HG02798 (cell line): Measurements from ENCODE around the gene TMEM132A.

Experiments
- ATAC-seq: cut with Tn5 transposase; IDR thresholded peaks from one replicate; pipeline ENCODE4 v1.9.1; 2021; ENCODE audit warnings: mild to moderate bottlenecking; ENCODE audit not compliant: unreplicated experiment, poor library complexity

The TMEM132A gene, protein sequence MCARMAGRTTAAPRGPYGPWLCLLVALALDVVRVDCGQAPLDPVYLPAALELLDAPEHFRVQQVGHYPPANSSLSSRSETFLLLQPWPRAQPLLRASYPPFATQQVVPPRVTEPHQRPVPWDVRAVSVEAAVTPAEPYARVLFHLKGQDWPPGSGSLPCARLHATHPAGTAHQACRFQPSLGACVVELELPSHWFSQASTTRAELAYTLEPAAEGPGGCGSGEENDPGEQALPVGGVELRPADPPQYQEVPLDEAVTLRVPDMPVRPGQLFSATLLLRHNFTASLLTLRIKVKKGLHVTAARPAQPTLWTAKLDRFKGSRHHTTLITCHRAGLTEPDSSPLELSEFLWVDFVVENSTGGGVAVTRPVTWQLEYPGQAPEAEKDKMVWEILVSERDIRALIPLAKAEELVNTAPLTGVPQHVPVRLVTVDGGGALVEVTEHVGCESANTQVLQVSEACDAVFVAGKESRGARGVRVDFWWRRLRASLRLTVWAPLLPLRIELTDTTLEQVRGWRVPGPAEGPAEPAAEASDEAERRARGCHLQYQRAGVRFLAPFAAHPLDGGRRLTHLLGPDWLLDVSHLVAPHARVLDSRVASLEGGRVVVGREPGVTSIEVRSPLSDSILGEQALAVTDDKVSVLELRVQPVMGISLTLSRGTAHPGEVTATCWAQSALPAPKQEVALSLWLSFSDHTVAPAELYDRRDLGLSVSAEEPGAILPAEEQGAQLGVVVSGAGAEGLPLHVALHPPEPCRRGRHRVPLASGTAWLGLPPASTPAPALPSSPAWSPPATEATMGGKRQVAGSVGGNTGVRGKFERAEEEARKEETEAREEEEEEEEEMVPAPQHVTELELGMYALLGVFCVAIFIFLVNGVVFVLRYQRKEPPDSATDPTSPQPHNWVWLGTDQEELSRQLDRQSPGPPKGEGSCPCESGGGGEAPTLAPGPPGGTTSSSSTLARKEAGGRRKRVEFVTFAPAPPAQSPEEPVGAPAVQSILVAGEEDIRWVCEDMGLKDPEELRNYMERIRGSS

DNA sequence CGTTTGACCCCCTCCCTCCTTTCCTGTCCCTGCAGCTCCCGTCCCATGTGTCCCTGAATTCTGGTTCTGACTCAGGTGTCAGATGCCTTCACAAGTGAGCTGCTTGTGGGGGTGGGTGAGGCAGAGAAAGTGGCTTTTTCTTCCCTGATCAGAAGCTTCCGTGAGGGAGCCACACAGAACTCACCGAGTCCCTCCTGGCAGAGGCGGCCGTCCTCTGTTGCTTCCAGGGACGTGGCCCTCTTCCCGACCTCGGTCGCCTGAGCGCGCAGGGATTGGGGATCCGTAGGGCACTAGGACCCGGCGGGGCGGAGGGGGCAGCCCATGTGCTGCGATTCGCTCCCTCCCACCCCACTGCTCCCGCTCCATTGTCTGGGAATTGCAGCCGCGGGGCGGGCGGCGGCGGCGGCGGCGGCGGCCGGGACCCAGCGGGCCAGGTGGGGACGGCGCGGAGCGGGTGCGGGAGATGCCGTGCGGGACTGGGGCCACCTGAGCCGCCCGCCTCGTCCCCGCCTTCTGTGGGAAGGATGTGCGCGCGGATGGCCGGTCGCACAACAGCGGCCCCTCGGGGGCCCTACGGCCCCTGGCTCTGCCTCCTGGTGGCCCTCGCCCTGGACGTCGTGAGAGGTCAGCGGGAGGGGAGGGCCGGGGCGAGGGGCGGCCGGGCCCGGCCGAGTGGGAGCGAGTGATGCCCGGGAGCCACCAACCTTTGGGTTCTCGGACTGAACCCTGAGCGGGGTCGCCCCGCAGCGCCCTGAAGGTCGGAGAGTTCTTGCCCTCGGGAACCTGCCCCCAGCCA, at the start of gene TMEM132A:
Gene TMEM132A, plus strand, starts transcription at position 351 of the 796 bp plus-strand sequence. Its CDS starts 174 bp downstream, at position 525.
- ATAC-seq = no peak

DNA sequence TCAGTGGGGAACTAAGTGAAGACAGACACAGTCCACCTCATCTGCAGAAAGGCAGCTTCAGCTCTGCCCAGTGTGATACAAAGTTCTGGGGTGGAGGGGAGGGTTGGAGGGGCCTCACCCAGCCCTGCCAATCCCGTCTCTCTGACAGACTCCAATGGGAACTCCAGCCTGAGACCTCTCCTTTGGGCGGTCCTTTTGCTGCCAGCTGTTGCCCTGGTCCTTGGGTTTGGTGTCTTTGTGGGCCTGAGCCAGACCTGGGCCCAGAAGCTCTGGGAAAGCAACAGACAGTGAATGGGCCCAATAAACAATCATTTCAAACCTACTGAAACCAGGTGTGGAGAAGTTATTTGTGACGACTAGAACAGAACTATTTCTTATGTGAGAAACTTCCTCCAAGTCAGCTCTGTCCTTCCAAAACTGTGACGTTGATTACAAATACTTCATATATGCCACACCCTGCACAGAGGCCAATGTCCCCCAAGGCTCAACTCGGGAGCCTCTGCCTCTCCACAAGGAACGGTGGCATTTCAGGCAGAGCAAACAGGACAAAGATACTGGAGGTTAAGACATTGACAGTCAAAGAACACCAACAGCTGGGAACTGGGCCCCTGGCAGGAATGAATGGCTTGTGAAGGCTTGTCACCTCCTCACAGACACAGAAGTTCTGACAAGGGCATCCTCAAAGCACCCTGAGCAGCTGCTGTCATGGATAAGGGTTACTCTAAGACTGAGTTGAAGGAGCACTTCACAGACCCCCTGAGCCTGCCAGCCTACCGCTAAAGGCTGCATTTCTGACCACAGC, 48.7 kb upstream of the TMEM132A start:
- no peak for ATAC-seq

DNA sequence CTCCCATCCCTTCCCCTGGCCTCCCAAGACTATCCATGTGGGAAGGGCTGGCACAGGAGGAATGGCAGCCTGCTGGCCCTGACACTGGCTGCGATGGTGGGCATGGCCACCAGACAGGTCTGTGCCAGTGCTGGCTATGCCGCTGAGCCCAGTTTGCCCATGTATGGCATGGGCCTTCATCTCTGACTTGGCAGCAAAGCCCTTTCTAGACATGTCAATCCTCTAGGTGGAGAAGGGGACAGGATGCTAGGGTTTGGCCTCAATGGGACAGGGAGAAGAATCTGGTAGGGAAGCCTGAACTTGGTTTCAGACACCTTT, 48.1 kb upstream of the TMEM132A start:
- ATAC-seq = no peak

DNA sequence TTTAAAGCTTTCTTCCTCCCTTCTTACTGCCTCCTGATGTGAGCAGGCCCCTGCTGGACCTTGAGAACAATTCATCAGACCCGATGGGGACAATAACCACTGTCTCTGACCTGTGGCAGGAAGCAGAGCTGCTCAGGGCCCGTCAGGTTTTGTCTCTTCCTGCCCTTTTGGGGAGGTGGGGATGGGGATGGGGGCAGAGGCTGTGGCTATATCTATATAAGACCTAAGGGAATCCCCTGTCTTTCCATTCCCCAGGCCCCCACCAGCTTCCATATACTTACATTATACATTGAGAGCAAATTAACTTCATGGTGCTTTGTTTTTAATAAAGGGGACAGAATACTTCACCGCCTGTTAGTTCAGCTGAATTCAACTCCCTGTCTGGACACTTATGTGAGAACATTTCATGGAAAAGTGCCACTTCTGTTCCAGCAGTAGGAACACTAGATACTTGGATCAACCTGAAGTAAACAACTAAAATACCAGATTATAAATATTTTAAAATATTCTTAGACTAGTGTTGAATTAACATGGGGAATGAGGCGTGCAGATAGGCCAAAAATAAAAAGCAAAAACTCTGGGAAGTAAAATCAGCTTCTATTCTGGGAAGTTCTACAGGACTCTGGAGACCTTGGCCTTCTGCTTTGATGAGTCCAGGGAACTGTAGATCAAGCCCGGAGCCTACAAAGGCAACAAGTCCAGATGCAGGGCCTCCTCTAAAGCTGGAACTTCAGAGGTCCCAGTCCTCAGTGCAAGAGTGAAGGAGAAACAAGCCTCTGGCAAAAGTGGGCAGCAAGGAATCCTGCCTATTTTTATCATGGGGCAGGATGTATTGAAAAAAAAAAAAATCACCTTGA, 45.8 kb upstream of the TMEM132A start:
- no peak for ATAC-seq

DNA sequence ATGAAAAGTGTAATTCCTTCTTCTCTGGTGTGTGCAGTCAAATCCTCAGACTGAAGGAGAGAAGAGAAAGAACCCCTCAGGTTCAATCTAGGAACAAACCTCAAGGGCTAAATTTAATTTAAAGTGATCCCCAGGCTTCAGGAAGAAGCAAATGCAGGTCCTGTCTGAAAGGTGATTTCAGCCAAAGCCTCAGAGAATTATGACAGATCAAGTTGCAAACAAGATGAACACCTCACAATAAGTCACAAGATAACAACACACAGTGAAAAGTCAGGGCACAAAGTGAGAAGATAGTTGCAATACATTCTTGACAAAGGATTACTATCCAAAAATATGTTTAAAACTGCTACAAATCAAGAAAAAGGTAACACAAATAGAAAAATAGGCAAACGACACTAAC, 45.2 kb upstream of the TMEM132A start:
- ATAC-seq = no peak

DNA sequence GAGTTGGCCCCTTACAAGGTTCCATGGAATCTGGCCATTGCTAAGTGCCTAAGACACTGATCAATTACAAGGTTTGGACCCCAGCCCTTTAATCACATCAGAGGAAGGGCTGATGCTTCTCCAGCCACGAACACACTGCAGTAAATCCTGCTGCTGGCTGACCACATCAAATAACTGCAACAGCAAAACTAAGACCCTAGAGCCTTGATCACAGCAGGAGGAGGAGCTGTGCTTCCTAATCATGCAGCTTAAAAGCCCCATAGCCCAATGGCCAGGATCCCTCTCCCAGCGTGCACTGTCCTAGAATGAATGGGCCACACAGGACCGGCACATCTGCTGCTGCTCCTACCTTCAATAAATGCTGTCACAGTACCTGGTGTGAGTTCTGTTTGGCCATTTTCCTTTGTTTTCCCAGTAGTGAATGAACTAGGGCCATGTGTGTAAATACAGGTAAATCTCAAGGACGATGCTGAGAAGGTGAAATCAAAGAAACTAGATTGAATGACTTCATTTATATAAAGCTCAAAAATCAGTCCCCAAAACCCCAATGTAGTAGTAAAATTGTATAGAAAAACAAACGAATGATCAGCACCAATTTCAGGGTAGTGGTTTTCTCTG, 44.2 kb upstream of the TMEM132A start:
- no peak for ATAC-seq

DNA sequence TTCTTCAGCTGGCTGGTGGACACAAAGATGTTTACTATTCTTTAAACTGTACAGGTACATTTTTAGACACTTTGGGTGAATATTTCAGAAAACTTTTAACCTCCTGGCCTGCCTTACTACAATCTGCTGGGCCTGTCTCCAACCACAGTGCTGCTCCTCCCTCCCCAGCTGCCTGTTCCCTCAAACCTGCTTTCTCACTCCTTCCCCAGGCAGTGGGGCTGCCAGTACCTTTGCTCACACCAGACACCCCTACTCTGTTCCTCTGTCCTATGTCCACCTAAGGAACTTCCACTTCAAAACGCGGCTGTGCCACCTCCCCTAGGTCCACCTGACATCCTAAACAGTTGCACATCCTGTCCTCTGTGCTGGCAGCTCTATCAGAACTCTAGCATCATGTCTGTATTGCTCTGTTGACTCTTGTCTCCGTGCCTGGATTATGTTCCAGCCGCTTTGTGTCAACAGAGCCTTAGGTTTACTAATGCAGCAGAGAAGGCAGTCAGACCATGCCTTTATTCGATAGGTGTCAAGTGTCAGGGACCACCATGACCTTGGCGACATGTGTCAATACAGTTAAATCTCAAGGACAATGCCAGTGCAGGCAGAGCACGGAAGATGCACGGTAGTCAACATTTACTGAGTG, 43.5 kb upstream of the TMEM132A start:
- no peak for ATAC-seq

DNA sequence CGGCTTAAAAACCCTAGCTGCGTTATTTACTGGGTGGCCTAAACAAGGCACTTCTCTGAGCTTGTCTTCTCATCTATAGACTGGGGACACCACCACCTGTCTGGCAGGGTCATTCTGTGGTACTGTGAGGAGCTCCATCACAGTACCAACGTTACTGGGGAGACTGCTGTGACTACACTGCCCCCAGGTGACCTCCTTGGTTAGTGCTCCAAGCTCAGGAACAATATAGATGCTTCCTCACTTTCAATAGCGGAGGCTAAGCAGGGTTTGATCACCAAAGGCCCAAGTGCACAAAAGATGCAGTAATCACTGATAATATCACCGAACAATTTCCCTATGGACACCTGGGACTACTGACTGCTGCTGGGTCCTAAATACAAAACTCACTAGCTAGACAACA, 36.7 kb upstream of the TMEM132A start:
- peak; percentile 47 for ATAC-seq

DNA sequence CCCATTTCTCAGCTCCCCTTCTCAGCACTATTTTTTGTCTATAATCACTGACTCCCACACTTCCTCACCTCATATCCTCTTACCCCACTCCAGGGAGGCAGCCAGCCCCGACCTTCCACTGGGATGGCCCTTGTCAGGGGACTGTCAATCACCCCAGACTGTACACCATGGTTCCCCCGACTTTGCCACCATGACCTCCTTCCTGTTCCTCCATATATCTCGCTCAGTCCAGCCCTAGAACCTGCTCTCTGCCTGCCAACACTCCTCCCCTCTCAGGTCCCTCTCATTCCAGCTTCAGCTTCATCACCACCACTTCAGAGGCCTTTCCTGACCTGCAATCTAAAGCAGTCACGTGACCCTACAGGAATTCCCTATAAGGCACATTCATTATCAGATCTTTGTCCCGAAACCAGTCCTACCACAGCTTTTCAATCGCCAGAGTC, 34.4 kb upstream of the TMEM132A start:
- ATAC-seq = no peak

DNA sequence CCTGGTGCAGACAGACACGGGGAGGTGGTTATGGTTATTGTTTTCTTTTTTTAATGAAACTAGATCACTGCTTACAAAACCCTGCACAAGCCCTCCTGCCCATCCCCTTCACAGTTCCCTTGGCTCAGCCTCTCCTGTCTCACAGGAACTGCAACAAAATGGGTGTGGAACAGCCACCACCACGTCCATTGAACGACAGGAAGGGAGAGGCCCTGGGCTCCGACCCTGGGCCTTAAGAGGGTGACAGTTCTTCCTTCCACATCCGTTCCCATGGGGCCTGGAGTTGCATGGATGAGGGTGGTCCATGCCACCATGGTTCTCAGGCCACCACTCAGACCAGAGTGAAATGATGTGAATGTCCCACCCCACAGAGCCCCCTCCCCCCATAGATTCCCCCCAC, 33.6 kb upstream of the TMEM132A start:
- no peak for ATAC-seq

DNA sequence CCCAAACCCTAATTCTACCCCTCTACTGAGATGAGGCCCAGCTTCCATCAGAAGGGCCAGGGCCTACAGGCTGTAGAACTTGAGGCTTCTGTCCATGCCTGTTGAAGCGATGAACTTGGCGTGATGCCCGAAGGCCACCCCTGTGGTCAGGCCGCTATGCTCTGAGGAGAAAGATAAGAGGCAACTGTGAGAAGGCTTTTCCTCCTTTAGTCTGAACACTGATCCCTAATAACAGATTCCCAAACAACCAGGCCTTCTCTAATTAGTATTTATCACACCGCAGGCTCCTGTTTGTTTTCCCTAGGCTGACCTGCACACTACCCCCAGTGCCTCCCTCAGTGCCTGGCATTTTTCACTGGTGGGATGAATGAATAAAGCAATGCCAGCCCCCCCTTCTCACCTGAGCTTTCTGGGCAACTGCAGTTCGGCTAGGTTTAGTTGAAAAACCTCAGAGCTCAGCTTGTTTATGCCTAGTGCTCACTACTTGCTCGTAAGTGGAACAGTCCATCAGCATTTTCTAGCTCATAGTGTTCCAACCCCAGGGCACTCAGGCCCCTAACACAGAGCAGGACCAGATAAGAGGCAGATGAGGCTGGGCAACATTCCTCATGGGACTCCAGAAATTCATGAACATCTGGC, 33.0 kb upstream of the TMEM132A start:
- ATAC-seq = no peak

DNA sequence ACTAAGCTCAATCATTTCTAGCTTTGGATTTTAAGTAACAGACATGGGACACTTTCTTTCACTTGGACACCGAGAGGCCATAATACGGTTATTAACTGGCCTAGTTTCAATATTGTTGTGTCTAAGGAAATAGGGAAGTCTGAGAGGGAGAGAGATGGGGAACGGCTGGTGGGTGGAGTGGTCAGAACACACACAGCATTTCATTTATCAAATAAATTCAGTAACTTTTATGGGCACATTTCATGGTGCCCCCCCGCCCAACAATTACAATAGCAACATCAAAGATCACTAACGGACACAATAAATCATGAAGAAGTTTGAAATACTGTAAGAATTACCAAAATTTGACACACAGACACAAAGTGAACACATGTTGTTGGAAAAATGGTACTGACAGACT, 28.6 kb upstream of the TMEM132A start:
- ATAC-seq = no peak

DNA sequence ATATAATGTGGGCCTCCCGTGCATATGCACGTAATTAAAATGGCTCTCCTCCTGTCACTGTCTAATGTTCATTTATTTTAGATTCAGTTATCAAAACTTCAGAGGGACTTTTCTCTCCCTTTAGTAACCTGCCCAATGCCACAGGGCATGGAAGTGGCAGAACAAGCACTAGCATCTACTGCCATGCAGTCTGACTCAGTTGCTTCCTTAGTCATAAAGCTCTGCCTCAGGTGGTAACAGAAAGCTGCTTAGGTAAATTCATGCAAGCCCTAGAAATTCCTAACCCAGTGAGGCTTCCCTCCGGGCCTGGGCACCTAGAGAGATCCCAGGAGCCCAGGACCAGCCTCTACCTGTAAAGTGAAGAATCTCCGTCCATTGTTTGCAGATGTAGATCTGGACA, 26.8 kb upstream of the TMEM132A start:
- ATAC-seq = no peak

DNA sequence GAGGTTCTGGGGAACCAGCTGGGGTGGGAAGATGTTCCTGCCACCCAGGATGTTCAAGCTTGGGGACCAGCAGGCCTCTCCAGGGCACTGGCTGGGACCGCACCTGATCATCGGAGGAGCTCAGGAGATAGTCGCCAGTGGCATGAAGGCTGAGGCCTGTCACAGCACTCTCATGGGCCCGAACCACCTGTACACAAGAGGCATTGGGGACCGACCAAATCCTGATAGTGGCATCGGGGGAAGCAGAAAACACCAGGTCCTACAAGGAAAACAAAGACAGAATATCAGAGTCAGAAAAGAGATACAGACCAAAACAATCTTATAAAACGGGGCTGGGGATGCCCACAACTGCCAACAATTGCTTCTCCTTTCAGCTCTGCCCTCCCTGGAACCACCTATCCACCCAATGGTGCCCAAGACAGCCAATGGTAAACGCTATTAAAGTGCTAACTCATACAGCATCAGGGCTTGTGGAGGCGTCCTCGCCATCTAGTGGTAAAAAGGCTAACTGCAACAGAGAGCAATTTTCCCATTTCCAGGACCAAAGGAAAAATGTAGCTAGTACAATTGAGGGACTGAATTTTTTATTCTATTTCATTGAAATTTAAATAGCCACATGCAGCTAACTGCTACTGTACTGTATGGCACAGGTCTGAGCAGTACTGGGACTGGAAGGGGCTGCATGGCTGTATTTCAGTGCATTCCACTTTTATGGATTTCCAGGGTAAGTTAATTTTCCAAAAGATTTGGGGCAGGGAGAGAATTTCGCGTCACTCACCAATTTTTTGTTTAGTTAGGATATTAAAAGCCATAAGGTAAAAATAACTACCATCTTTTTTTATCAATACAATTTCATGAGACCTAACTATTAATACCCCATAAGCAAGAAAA, 25.0 kb upstream of the TMEM132A start:
- peak; percentile 55 for ATAC-seq

DNA sequence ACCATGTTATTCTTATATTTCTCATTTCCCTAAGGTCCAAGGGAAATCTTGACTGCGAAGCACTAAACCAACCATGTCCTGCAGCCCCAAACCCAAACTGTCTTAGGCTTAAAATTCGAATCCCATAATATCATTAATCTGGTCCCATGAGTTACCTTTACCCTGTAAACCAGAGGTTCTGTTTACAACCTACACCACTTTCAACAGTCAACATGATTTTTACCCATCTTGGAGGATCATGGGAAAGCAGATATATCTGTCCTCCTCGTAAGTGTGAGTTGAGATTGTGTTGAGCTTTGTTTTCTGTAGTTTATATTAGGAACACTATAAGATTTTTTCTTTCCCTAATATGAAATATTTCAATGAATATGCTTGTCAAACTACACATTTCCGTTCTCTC, 24.3 kb upstream of the TMEM132A start:
- no peak for ATAC-seq

DNA sequence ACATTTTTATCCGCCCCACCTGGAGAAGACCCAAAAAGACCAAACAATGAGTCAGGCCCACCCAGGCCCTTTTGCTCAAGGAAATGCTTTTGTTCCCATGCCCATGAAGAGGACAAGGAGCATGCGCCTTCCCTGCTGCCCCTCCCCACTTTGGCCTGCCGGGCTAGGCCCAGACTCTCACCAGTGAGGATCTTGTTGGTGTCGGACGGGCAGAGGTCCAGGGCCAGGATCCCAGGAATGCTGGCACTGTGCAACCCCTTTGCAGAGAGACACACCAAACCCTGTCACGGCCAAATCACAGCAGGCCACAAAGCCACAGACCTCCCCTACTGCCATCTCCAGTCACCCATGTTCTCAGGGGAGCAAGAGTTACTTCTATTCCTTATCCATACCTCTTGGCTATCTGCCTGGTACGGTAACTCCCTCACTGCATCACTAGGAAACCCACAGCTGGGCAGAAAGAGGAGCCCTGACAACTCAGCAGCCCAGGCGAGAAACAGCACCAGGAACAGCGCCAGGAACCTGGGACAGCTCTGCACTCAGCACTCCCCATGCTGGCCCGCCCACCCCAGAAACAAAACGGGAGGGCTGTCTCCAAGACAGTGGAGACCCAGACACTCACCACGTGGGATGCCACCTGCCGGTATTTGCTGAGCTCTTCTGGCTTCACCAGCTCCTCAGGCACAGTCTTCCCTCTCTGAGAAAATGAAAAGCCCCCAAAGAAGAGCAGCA, 23.4 kb upstream of the TMEM132A start:
- no peak for ATAC-seq
